ENCODE results near the gene MARS2.

DNA sequence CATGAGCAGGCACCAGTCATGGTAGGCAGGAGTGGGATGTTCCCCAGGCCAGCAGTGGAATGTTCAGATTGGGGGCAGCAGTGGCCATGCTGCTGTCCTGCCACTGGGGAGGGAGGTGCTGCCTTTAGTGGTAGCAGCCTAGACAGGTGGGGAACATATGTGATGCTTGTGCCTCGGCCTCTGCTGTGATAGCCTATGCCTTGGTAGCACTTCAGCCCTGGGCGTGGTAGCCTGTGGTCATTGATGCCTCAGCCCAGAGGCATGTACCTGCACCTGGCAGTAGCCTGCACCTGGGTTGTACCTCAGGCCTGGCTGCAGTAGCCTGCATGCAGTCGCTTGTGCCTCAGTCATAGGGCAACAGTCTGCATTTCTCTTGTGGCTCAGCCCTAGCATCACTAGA lies 36.9 kb upstream of the MARS2 start:
- TF ChIP-seq, protein P1, sequence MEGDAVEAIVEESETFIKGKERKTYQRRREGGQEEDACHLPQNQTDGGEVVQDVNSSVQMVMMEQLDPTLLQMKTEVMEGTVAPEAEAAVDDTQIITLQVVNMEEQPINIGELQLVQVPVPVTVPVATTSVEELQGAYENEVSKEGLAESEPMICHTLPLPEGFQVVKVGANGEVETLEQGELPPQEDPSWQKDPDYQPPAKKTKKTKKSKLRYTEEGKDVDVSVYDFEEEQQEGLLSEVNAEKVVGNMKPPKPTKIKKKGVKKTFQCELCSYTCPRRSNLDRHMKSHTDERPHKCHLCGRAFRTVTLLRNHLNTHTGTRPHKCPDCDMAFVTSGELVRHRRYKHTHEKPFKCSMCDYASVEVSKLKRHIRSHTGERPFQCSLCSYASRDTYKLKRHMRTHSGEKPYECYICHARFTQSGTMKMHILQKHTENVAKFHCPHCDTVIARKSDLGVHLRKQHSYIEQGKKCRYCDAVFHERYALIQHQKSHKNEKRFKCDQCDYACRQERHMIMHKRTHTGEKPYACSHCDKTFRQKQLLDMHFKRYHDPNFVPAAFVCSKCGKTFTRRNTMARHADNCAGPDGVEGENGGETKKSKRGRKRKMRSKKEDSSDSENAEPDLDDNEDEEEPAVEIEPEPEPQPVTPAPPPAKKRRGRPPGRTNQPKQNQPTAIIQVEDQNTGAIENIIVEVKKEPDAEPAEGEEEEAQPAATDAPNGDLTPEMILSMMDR (IDR thresholded peaks at IDR 0.05) = no peak
- TF ChIP-seq JUN (IDR thresholded peaks at IDR 0.05) = no peak
- no peak for TF ChIP-seq CHD2 (IDR thresholded peaks at IDR 0.05; ENCODE audit: low read length, partially characterized antibody)
- no peak for TF ChIP-seq ZFP36 (IDR thresholded peaks at IDR 0.05; ENCODE audit: borderline replicate concordance, partially characterized antibody)
- no peak for TF ChIP-seq MYC (IDR thresholded peaks at IDR 0.05; ENCODE audit: borderline replicate concordance, low read length)
- TF ChIP-seq CHD4 (IDR thresholded peaks at IDR 0.05; ENCODE audit: borderline replicate concordance) = no peak
- no peak for TF ChIP-seq ZC3H11A (IDR thresholded peaks at IDR 0.05)
- TF ChIP-seq, protein P2, sequence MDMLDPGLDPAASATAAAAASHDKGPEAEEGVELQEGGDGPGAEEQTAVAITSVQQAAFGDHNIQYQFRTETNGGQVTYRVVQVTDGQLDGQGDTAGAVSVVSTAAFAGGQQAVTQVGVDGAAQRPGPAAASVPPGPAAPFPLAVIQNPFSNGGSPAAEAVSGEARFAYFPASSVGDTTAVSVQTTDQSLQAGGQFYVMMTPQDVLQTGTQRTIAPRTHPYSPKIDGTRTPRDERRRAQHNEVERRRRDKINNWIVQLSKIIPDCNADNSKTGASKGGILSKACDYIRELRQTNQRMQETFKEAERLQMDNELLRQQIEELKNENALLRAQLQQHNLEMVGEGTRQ (IDR thresholded peaks at IDR 0.05) = no peak
- no peak for TF ChIP-seq RAD21 (conservative IDR thresholded peaks at IDR 0.05 in 1 of 2, IDR thresholded peaks at IDR 0.05 in 1 of 2)
- TF ChIP-seq FOSL2 (IDR thresholded peaks at IDR 0.05) = no peak
- no peak for TF ChIP-seq FOSL2 (CRISPR knock-in tag; IDR thresholded peaks at IDR 0.05)
